GM19035 (cell line): ENCODE results near the gene ACR.
"Not testable (repeated sequence)": the region's sequence is repeated elsewhere in the genome, so short reads cannot be mapped to it uniquely, and the experiment has no call there.

Experiments
- ATAC-seq: cut with Tn5 transposase; IDR thresholded peaks from one replicate; pipeline ENCODE4 v1.9.1; 2021; ENCODE audit not compliant: unreplicated experiment

ACR gene

DNA sequence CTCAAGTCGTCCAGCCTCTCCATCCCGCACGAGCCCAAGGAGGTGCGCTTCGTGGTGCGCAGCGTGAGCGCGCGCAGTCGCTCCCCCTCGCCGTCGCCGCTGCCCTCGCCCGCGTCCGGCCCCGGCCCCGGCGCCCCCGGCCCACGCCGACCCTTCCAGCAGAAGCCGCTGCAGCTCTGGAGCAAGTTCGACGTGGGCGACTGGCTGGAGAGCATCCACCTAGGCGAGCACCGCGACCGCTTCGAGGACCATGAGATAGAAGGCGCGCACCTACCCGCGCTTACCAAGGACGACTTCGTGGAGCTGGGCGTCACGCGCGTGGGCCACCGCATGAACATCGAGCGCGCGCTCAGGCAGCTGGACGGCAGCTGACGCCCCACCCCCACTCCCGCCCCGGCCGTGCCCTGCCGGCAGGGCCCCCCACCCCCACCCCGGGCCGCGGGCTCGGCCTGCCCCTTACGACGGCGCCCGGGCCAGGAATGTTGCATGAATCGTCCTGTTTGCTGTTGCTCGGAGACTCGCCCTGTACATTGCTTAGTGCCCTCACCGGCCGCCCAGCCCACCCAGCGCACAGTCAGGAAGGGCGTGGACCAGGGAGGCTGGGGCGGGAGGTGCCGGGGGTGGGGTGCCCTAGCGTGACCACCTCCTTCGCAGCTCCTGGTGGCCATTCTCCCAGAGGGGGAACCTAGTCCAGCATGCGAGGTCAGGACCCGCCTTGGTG, 6.9 kb upstream of the ACR start:
- ATAC-seq = no peak

DNA sequence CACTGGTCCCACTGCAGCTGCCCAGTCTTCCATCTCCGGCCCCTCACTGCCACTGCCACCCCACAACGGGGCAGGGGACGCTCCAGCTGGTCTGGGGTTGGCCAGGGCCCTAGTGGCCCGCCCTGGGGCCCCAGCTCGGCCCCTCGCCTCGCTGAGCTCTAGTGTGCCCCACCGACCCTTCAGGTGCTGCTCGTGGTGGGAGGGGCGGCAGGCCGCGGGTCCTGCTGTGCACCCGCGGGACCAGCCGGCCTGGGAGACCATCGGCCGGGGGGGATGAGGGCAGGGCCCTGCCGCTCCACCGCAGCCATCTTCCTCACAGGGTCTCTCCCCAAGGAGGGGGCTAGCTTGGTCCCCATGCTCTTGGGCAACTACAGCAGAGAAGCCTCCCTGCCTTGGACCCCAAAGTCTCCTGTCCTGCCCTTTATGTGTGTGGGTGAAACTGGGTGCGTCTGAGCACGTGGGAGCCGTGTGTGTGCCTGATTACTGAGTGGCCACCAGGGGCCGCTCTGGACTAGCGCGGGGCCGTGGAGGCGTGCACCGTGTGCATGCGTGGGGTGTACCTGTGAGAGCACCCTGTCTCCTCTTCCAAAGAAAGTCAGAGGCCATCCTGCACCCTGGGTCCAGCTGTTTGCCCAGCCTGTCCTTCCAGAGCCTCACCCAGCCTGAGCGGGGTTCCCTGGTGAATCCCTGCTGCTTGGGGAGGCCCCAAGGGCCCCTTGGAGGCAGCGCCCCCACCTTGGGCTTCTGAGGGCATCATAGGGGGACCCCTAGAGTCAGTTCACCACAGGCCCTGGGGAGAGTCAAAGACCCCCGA, 6.0 kb upstream of the ACR start:
- ATAC-seq = no peak

GRCh38 chr22:50732681-50733080, 5.3 kb upstream of the ACR start:
- ATAC-seq = no peak

DNA sequence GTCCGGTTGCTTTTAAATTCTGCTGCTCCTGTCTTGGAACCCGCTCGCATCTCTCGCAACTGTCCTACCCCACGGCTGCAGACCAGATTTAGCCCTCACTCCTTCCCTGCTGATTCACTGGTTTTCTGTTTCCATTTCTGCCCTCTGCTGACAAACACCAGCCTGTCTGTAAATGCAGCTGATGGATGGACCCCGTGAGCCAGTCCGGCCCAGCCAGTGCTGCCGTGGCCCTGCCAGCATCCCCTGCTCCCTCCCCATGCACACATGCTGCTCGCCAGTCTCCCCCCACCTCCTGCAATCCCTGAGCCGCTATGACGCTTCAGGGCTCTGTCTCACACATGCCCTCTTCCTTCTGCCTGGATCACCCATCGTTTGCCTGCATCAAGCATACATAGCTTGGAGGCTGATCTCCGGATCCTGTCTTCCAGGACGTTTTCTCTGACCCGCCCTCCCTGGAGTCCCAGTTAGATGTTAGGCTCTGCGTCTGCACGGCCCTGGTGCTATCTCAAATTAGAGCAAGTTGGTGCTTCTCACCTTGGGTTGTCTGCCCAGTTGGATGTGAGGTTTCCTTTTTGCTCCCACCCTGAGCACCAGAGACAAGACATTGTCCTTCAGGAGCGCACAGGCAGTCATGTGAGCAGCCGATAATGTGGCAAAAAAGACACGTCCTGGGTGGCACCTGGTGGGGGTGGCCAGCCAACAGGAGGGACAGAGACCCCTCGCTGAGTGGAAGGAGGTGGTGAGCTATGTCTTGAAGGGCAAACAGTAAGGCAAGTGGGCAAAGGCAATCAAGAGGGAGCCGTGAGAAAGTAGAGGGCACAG, 4.3 kb upstream of the ACR start:
- ATAC-seq = no peak

GRCh38 chr22:50734343-50734771, 3.6 kb upstream of the ACR start:
- no peak for ATAC-seq

DNA sequence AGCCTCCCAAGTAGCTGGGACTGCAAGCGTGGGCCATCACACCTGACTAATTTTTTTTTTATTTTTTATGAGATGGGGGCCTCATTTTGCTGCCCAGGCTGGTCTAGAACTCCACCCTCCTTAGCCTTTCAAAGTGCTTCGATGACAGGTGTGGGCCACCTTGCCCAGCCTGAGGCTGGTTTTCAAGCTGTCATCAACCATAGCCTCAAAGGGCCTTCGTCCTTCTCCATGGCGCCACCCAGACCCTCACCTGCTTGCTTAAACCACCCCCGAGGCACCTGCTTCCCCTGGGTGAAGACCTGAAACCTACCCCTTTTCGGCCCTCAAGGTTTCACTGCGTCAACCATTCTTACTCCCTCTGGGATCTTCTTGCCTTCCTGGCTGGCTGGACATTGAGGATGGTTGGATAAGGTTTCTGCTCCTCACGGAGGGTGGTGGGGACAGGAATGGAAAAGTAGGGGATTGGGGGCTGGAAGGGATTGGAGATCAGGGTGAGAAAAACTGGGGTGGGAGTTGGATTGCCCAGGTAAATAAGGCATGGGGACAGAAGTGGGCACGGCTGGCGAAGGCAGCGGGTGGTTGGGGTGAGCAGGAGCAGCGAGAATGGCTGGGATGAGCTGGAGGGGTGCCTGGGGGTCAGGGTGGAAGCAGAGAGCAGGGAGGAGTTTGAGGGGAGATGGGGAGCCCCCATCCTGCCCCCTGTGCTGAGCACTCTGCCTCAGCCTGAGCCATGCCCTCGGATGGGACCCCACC, 2.8 kb upstream of the ACR start:
- no peak for ATAC-seq

DNA sequence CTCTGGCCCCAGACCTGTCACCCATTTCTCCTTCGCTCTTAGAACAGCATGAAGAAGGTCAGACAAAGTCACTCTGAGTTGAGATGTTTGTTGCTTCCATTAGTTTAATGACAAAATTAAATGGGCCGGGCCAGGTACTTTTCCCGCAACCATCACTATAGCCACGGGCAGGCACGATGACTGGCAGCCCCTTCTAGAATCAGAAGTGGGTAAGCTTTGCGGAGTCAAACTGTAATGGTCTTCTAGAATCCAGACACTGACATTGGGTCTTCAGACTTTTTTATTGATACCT, 2.3 kb upstream of the ACR start:
- ATAC-seq = no peak

GRCh38 chr22:50738649-50739227, 734 bp downstream of the ACR start:
- no peak for ATAC-seq

- no peak for ATAC-seq
Measured at GRCh38 chr22:50739279-50739691, 1.3 kb downstream of the ACR start.

- no peak for ATAC-seq
Measured at GRCh38 chr22:50739894-50740293, 1.9 kb downstream of the ACR start.

GRCh38 chr22:50740714-50741113, 2.7 kb downstream of the ACR start:
- ATAC-seq = not testable (repeated sequence)

- not testable (repeated sequence) for ATAC-seq
Measured at GRCh38 chr22:50744424-50744823, 6.4 kb downstream of the ACR start.

DNA sequence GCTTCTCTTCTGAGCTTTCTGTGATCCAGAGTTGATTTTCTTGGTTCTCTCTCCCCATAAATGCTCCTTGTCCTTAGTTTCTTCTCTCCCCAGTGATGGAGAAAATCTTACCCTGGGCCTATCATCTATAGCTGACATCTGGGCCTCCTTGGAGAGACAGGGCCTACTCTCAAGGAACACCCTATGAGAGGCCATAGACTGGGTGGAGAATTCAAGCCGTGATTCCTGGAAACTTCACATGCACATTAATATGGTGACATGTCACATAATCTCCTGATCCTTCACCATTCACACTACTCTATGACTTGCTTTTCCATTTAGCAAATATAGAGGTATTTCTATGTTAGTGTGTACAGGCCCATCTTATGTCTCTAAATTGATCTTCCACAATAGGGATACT, 9.5 kb downstream of the ACR start:
- not testable (repeated sequence) for ATAC-seq

GRCh38 chr22:50748630-50749029, 10.6 kb downstream of the ACR start:
- ATAC-seq = not testable (repeated sequence)

- not testable (repeated sequence) for ATAC-seq
Measured at GRCh38 chr22:50749302-50750074, 11.5 kb downstream of the ACR start.

- ATAC-seq = not testable (repeated sequence)
Measured at GRCh38 chr22:50755251-50755650, 17.2 kb downstream of the ACR start.

- ATAC-seq = not testable (repeated sequence)
Measured at GRCh38 chr22:50756406-50756805, 18.4 kb downstream of the ACR start.

DNA sequence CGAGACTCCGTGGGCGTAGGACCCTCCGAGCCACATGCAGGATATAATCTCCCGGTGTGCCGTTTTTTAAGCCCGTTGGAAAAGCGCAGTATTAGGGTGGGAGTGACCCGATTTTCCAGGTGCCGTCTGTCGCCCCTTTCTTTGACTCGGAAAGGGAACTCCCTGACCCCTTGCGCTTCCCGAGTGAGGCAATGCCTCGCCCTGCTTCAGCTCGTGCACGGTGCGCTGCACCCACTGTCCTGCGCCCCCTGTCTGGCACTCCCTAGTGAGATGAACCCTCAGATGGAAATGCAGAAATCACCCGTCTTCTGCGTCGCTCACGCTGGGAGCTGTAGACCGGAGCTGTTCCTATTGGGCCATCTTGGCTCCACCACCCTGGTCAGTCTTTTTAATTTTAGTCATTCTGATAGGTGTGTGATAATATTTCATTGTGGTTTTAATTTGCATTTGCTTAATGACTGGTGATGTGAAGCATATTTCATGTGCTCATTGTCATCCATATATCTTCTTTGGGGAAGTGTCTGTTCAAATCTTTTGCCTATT, 19.0 kb downstream of the ACR start:
- not testable (repeated sequence) for ATAC-seq

GRCh38 chr22:50759597-50760341, 21.8 kb downstream of the ACR start:
- not testable (repeated sequence) for ATAC-seq
